SKM-1 (cell line): ENCODE results near the gene ARL10.
"Not testable (repeated sequence)": the region's sequence is repeated elsewhere in the genome, so short reads cannot be mapped to it uniquely, and the experiment has no call there.

Experiments used
- DNase-seq: peaks from one replicate; lab custom pipeline; 2025; ENCODE audit not compliant: unreplicated experiment; lab: John Stamatoyannopoulos, UW

Gene ARL10

GRCh38 chr5:176388444-176389134, 23.3 kb downstream of the ARL10 start, which contains the start of the genes HIGD2A and NOP16:
HIGD2A (plus strand) TSS chr5:176388751; CDS start chr5:176388820, 69 bp downstream.
NOP16 (minus strand) TSS chr5:176388598; CDS start chr5:176388539, 59 bp downstream.
- peak; percentile 99 for DNase-seq

DNA sequence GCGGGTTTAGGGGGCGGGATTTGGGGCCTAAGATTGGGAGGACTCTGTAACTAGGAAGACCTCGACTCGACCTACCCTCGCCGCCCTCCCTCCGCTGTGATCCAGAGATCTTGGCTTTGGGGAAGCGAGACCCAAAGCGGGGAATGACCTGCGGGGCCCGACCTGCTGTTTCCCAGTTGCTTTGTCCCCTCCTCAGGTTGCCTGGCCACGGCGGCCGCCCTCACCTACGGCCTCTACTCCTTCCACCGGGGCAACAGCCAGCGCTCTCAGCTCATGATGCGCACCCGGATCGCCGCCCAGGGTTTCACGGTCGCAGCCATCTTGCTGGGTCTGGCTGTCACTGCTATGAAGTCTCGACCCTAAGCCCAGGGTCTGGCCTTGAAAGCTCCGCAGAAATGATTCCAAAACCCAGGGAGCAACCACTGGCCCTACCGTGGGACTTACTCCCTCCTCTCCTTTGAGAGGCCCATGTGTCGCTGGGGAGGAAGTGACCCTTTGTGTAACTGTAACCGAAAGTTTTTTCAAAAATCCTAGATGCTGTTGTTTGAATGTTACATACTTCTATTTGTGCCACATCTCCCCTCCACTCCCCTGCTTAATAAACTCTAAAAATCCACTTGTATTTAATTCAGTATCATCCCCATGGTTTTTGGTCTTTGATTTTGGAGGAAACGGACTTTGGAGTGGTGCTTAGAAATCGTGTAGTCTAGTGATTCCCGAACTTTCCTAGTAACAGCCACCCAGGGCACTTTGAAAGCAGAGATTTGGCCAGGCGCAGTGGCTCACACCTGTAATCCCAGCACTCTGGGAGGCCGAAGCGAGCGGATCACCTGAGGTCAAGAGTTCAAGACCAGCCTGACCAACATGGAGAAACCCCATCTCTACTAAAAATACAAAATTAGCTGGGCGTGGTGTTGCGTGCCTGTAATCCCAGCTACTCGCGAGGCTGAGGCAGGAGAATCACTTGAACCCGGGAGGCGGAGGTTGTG, 24.1 kb downstream of the ARL10 start:
- DNase-seq = no peak

DNA sequence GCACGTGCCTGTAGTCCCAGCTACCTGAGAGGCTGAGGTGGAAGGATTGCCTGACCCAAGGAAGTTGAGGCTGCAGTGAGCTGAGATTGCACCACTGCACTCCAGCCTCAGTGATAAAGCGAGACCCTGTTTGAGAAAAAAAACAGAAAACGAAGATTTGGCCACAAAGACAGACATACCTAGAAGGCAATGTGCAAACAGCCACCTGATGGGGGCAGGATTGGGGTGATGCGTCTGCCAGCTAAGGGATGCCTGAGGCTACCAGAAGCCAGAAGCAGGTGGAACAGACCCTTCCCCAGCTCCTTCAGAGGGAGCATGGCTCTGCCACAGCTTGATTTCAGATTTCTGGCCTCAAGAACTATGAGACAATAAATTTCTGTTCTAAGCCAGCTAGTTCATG, 26.2 kb downstream of the ARL10 start:
- DNase-seq = no peak

GRCh38 chr5:176391999-176392398, 26.7 kb downstream of the ARL10 start:
- DNase-seq = peak; percentile 52

GRCh38 chr5:176392526-176392925, 27.2 kb downstream of the ARL10 start:
- DNase-seq = no peak

DNA sequence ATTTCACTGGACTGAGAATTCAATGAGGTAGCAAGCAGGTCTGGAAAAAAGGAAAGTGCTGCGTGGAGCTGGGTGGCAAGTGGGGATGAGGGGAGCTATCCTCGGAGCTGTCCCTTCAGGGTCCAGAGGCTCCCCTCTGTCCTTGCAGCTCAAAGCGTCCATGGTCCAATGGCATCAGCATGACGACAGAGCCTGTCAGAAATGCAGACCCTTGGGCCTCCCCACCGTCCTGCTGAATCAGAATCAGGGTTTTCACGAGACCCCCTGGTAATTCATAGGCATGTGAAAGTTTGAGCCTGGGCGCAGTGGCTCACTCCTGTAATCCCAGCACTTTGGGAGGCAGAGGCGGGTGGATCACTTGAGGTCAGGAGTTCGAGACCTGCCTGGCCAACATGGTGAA, 28.8 kb downstream of the ARL10 start:
- DNase-seq = no peak

- no peak for DNase-seq
Observed at GRCh38 chr5:176394881-176395675, 29.8 kb downstream of the ARL10 start.

- DNase-seq = no peak
Observed at GRCh38 chr5:176396330-176396729, 31.0 kb downstream of the ARL10 start.

GRCh38 chr5:176397736-176398420, 32.6 kb downstream of the ARL10 start:
- DNase-seq = no peak

GRCh38 chr5:176400382-176401156, 35.3 kb downstream of the ARL10 start:
- DNase-seq = no peak

DNA sequence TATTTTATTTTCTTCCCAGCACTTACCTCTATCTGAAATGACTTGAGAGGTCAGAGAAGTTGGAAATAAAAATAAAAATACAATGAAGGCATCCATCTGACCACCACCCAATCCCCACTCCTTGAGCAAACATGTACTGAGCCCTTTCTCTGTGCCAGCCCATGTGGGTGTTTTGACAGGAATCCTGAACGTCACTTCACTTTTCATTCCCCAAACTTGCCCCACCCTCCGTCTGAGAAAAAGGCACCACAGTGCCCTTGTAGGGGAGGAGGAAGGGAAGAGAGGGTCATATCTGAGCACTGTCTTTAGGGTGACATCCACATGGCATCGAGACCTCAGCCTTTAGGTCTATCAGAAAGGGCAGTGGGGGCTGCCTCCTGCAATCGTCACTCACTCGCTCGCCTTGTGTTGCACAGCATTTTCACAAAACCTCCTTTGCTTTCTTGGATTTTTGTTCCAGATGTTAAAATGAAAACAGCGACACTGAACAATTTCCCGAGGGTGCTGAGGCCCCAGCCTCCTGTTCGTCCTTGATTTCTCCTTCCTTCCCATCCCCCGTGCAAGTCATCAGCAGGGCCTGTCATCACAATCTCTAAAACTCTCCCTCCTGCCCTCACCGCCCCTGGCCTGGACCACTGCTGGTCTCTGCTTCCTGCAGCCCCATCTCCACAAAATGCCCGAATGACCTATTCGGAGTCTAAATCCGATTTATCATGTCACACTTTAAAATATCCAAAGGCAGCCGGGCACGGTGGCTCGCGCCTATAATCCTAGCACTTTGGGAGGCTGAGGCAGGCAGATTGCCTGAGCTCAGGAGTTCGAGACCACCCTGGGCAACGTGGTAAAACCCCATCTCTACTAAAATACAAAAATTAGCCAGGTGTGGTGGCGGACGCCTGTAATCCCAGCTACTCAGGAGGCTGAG, 36.3 kb downstream of the ARL10 start:
- DNase-seq = no peak

GRCh38 chr5:176405656-176406435, 40.6 kb downstream of the ARL10 start:
- no peak for DNase-seq

DNA sequence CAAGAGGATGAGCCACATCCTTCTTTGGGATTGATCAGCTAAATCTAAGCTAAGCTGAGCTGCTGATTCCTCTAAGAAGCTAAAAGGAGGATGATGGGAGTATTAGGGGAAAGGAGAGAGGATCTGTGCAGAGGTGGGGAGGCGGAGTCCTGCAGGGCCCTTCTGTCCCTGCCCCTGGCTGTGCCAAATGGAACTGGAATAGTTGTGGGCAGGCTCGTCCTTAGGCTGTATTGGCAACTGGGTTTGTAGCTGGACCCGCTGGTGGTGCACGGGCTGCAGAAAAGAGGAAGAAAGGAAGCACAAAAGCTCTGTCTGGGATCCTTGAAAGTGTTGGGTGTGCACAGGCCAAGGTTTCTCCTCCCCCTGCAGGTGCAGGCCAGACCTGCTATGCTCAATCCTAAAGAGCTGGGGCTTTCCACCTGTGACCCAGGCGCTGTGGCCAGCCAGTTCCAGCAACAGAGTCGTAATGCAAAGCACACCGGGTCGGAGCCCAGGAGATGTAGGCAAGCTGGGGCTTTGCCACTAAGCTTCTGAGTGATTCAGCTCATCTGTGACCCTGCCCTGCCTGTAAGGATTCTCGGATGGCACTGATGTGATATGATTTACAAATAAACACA, 41.3 kb downstream of the ARL10 start:
- DNase-seq = no peak

DNA sequence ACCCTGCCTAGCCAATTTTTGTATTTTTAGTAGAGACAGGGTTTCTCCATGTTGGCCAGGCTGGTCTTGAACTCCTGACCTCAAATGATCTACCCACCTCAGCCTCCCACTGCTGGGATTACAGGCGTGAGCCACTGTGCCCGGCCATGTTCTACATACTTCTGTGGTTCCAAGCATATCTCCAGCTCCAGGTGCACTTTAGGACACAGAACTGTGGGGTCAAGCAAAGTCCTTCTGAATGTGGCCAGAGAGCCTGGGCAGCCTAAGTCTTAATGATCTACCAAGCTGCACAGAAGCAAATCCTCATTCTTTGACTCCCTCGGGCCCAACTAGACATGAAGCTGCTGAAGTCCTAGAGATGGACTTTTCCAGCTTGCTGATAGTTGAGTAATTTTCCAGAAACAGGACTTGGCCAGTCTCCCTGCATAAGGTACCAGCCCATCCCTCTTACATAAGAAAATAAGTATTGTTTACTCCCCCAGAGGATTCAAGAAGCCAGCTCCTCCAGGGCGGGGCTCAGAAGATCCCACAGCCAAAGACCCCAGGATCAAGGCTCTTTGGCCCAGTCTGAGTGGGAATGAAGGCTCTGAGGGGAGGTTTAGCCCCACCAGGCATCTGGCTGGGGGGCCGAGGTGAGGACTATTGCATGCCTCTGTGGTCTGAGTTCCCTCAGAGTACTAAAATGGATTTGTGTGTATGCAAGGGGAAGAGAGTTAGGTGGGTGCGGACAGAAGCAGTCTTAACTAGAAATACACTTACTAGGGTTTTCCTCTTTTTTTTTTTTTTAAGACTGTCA, 42.4 kb downstream of the ARL10 start:
- DNase-seq = no peak

GRCh38 chr5:176408252-176408573, 42.9 kb downstream of the ARL10 start:
- not testable (repeated sequence) for DNase-seq

DNA sequence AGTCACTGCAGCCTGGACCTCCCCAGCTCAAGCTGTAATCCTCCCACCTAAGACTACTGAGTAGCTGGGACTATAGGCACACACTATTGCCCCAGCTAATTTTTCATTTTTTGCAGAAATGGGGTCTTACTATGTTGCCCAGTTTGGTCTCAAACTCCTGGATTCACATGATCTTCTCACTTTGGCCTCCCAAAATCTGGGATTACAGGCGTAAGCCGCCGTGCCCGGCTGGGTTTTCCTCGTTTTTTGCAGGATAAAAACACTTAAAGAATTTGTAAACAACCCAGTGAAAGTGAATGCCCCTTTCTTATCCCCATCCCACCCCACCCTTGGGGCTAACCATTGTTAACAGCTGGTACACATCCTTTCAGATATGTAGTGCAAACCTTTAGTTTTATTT, 43.3 kb downstream of the ARL10 start:
- no peak for DNase-seq

DNA sequence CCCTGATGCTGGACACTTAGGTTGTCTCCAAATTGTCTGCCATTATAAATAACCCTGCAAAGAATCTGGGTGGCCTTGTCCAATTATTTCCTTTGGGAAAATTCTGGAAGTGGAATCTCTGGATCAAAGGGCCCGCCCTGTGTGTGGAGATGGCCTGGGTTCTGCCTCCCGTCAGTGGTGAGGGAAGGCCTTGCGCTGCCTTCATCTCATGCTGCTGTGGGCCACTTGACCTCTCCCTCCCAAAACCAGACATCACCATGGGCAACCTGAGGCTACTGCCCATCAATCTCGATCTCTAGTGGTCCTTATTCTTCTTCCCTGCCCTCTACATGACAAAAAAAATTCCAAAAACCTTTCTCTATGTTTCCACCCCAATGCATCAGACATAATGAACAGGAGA, 44.5 kb downstream of the ARL10 start:
- DNase-seq = no peak
